ENCODE measurements around the gene CD59.

DNA sequence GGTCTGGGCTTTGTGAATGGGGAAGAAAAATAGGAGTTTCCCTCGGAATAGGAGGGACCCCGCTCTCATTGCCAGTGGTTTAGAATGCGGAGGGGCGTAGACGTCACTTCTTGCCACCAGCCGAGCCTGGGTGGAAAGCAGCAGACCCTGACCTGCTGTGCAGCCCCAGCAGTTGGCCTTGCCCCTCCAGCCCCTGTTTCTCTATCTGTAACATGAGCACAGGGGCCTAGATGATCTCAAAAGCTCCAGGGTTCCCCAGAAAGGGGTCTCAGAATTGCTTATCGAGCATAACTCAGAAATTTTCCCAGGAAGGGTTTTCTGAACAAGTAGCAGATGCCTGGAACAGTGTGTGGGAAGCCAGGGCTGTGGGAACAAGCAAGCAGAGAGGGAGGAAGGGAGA is 79.5 kb downstream of the CD59 start:
- TF ChIP-seq, protein P1, sequence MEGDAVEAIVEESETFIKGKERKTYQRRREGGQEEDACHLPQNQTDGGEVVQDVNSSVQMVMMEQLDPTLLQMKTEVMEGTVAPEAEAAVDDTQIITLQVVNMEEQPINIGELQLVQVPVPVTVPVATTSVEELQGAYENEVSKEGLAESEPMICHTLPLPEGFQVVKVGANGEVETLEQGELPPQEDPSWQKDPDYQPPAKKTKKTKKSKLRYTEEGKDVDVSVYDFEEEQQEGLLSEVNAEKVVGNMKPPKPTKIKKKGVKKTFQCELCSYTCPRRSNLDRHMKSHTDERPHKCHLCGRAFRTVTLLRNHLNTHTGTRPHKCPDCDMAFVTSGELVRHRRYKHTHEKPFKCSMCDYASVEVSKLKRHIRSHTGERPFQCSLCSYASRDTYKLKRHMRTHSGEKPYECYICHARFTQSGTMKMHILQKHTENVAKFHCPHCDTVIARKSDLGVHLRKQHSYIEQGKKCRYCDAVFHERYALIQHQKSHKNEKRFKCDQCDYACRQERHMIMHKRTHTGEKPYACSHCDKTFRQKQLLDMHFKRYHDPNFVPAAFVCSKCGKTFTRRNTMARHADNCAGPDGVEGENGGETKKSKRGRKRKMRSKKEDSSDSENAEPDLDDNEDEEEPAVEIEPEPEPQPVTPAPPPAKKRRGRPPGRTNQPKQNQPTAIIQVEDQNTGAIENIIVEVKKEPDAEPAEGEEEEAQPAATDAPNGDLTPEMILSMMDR (IDR thresholded peaks at IDR 0.05; ENCODE audit: low read length) = no peak
- TF ChIP-seq EZH2 (IDR thresholded peaks at IDR 0.05; ENCODE audit: borderline replicate concordance, low read length) = no peak
